HG02610 (cell line): Measurements from ENCODE around the gene DNAI1.
"Not testable (repeated sequence)": the region's sequence is repeated elsewhere in the genome, so short reads cannot be mapped to it uniquely, and the experiment has no call there.

Experiments
- ATAC-seq: cut with Tn5 transposase; IDR thresholded peaks from one replicate; pipeline ENCODE4 v1.9.1; 2021; ENCODE audit warnings: mild to moderate bottlenecking, moderate library complexity; ENCODE audit not compliant: unreplicated experiment

Gene DNAI1

DNA sequence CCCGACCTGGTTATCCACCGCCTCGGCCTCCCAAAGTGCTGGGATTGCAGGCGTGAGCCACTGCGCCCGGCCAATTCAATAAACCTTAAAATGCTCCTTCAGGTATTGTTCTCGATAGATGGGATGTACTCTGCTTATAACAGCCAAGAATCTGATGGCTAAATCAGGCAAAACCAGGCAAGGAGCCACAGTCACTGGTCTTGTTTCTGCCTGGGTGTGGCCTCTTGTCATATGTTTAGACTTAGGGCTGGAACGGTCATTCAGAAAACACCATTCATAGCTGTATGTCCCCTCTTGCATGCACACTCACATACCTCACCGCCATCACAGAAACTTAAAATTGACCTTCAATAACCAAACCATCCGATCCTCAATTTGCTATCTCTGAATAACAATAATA lies 8.0 kb upstream of the DNAI1 start:
- no peak for ATAC-seq

DNA sequence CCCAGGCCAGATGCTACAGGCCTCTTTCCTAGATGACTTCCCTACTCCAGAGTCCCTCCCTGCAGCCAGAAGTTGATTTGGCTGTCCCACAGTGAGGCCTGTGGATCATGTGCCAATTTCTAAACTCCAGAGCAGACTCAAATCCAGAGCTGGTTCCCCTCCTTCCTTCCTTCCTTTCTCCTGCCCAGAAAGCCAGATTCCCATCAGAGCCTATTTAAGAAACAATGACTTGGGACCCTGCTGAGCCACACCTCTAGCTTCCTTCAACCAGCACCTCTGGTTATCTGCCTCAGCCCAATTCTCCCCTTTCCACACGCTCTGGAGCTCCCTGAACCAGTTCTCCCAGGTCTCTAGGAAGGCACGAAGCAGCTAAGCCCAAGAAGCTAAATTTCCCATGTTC lies 7.5 kb upstream of the DNAI1 start:
- ATAC-seq: no peak

DNA sequence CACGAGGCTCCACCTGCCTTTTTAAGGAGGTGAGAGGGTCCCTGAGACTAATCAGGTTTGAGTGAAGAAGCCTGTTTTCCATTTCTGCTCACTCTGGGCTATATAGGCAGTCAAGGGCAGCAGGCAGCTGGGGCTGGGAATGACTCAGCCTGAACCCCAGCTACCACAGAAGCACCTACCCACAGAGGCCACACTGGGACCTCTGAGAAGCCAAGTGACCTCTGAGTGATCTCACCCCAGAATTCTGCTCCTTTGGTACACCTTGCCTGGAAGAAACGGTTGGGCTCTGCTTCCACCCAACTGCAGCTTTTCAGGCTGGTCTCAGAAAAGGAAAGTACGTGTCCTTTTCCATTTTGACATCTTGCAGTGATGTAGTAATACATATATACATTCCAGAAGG lies 7.1 kb upstream of the DNAI1 start:
- ATAC-seq: peak; percentile 83

DNA sequence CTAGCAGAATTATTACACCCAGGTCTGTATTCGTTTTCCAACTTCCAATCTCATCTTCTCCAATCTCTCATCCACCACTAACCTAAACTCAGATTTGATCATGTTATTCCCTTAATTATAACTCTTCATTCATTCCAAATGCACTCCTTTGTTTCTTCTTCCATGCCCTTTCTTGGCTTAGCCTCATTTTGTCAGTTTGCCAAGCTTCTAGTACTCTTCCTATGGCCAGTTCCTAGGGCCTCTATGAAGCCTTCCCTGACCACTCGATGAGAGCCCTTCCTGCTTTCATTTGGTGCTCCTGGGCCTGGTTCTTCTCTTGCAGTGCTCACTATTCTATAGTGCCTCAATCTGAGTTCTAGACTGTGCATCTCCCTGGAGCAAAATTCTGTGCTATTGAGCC lies 6.0 kb upstream of the DNAI1 start:
- ATAC-seq: no peak

DNA sequence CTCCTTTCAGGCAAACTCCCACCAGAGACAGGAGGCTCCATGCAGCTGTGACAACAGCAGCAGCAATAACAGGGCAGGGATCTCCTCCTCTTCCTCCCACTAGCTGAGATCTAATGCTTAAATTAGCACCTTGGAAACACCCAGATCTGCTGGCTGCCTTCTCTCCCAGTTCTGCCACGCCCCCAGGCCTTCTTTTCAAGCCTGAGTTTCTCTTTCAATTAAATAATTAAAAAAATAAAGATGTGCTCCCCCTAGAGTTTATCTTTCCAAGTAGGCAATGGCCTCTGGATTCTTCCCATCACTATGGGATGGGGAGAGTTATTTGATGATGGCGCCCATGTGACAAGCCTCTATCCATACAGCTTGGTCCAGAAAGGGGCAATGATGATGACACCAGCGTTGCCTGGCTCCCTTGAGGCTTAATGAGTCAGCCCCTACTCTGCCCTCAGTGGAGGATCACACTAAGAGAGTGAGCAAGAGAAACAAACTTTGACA lies 4.0 kb upstream of the DNAI1 start:
- ATAC-seq: no peak

DNA sequence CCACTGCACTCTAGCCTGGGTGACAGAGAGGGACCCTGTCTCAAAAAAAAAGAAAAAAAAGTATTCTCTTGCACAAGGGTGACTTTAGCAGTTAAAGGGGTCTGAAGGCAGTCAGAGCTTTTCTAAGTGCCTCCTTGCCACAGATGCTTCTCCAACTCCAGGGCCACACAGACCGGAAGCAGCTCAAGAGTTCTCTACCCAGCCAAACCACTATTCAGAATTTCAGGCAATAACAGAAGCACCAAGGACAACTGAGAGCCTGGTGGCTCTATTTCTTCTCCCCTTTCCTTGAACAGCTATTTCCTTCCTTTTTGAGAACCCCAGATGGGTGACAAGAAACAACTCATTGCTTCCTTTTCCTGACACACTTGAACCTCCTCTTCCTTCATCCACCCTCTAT lies 2.5 kb upstream of the DNAI1 start:
- no peak for ATAC-seq

DNA sequence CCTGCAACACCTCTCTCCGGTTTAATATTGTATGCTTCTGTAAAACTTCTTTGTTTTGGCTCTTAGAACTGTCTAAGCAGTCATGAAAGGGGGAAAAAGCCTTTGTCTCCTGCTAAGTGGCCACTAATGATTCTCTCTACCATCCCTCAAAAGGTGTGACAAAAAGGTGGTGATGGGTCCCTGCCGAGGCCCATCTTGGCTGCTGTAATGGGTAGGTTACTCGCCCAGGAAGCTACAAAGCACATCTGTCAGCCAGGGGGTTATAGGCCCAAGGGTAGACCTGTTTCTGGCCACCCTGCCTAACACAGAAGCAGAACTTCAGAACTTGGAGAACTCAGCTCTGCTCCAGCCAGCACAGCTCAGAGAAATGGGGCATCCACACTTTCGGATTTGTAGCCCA lies 1.9 kb upstream of the DNAI1 start:
- no peak for ATAC-seq

DNA sequence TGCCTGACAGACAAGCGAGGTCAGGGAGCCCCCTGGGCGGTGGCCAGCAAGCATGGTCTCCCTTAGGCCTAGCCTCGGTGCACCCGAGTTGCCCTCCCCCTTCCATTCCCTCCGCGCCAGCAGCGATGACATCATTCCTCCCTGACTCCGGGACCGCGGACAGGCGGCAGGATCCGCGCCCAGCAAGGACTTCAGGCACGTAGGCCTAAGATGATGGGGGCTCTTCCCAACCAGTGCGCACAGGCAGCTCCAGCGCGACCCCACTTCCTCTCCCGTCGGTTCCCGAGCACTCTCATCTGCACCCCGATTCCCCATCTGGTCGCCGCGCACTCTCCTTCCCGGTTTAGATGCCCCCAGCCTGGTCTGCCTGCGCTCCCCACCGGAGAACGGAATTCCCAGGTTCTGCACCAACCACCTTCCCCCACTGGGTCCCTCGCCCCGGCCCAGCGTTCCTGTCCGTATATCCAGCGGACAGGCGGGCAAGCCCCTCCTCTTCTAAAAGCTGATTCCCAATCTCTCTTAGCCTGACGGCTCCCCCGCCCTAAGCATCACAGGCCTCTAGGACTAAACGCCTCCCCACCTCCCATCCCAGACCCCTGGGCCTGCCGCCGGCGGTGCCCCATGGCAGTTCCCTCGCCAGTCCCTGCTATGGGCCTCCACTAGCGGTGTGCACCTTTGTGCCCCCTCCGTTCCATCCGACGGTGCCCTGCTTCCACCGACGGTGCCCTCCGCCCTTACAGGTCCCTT lies 1.2 kb upstream of the DNAI1 start:
- ATAC-seq: no peak

DNA sequence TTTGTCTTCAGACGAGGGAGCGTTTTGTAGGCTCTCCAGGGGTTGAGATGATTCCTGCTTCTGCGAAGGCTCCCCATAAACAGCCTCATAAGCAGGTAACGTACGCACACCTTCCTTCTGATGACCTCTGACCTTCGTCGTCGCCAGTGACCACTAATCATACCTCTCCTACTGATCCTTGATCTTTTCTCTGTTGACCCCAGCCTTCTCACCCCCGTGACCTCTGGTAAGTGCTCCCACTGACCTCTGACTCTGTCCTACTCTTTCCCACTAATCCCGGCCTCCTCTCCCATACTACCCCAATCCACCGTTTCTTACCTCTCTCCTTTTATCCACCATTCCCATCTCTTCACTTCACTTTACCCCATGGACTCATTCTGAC lies 345 bp downstream of the DNAI1 start:
- ATAC-seq: no peak

DNA sequence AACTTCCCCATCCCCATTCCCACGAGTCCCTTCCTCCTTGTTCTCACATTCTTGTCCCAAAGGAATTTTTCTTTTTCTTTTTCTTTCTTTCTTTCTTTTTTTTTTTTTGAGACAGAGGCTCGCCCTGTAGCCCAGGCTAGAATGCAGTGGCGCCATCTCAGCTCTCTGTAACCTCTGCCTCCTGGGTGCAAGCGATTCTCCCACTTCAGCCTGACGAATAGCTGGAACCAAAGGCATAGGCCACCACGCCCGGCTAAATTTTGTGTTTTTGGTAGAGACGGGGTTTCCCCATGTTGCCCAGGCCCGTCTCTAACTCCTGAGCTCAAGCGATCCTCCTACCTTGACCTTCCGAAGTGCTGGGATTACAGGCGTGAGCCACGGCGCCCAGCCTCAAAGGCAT lies 751 bp downstream of the DNAI1 start:
- no peak for ATAC-seq

DNA sequence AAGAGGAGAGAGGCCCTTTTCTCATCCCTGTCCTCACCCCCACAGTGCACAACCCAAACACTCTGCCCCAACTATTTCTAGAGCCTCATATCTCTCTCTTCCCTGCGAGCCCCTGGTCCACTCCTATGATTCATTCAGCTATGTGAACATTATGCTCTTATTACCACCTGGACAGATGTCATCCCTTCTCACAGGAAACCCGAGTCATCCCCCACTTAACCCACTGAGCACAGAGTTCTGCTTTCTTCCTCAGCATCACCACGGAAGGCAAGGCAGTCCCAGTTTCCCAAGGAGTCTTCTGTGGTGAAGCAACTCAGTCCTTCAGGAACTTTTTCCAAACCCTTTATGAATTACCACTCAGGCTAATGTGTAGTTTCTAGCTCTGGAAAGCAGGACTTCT lies 1.3 kb downstream of the DNAI1 start:
- no peak for ATAC-seq

DNA sequence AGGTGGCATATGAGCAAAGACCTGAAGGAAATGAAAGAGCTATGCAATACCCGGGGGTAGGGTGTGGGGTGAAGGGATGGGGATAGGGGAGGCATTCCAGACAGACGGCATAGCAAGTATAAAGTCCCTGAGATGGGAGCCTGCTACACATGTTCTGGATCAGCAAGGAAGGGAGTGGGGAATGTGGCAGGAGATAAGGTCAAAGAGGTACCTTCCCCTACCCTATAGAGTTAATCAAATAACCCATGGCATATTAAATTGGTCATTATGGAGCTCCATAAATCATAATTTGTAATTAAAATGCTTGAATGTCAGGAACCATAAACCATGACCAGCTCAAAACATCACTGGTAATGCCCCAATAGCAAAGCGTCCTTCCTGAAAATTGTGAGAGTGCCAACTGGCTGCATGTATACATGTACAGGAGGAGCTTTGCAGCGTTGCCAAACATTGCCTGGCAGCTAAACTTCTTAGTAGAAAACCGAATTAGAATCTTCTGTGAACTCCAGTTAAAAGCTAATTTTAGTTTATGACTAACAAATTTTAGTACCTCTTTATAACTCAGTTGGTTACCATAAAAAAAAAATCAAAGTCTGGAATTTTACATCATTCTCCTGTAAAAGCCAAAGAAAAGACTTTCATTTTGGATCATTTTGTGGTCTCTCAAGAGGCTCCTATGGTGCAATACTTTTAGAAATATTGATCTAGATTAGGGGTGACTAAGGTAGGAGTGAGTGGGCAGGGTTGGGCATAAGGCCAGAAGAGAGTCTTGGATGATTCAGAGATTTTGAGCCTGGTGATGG lies 4.7 kb downstream of the DNAI1 start:
- ATAC-seq: no peak

DNA sequence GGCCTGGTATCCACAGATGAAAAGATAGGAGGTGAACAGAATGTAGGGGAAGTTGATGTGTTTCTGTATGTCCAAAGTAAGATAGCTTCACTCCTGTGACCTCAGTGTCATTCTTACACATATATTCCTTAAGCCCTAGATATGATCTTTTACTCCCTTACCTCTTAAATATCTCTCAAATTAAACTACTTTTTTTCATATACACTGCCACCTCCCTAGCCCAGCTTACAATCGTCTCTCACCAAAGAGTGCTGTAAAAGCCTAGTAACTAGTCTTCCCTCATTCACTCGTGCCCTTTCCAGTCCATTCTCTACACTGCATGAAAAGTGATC lies 5.3 kb downstream of the DNAI1 start:
- ATAC-seq: no peak

DNA sequence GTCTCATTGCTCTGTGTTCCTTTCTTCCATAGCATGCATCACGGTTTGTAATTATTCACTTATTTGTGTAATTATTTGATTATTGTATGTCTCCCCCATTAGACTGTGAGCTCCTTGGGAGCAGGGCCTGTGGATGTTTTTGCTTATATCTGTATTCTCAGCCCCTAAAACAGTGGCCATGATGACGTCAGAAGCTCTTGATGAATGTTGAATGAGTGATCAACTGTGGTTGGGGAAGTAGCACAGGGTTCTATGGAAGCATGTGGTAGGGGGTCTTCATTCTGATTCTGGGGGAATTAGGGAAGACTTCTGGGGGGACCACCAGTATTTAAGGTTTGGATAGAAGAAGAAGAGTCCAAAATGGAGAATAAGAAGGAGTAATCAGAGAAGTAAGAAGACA lies 6.0 kb downstream of the DNAI1 start:
- no peak for ATAC-seq

DNA sequence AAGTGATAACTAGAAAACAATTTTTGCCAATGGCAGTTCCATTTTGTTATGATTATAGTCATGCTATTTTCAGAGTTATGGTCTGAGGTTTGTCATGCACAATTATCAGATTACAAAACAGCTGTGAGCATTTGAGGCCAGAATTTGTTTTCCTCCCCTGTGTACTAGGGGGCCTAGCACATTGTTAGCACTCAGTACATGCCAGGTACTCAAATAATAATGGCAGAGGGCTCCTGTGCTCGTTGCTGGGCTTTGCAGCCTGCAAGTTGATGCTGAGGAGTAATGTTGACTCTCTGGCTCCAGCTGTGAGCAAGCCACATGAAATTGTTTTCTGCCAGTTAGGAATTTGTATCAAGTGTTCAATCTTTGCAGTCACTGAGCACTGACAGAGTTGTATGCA lies 6.9 kb downstream of the DNAI1 start:
- no peak for ATAC-seq

DNA sequence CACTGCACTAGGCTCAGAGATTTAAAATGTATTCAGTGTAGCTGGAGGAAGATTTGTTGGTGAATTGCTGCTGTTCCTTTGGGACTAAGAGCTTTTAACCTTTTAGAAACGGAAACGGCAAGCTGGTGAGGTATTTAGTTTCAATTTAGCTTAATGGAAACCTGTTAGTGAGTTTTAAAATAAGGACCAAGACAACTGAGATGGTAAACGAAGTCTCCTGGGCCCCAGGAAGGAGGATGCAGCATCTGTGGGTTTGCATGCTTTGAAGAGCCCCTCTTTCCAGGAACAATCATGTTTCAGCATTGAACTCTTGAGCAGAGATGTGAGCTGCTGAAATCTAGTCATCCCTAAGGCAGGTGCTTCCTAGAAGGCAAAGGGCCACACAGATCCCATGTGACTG lies 16.5 kb downstream of the DNAI1 start:
- no peak for ATAC-seq

DNA sequence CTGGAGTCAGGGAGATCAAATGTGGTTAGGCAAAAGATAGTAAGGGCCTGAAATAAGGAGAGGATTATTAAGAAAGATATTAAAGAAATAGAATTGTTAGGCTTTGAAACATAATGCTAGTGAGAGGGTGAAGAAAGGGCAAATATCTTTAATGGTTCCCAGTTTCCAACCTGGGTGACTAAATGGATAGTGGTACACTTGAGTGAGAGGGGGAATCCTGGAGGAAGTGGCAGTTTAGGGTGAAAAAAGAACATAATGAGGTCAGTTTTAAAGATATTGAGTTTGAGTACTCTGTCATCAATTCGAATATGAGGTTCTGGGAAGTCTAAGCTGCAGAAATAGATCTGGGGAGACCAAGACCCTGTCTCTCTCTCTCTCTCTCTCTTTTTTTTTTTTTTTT lies 18.9 kb downstream of the DNAI1 start:
- ATAC-seq: no peak

DNA sequence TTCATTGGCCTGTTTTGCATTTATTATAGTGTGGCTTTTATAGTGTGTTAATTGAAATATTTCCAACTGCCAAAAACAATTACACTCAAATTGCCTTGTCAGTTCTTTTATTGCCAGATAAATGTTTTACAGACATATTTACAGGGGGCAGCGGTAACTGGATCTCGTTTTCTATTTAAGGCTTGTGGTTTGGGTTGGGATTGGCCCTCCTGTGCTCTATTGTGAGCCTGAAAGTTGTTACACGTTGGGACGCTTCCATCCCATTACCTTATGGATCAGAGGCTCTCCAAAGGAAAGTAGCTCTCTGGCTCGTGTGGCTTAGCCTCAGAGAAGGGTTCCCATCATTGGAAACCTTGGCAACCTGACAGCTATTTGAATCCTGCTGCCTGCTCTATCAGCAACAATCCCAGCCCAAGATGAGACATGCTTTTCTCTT lies 20.8 kb downstream of the DNAI1 start:
- no peak for ATAC-seq

DNA sequence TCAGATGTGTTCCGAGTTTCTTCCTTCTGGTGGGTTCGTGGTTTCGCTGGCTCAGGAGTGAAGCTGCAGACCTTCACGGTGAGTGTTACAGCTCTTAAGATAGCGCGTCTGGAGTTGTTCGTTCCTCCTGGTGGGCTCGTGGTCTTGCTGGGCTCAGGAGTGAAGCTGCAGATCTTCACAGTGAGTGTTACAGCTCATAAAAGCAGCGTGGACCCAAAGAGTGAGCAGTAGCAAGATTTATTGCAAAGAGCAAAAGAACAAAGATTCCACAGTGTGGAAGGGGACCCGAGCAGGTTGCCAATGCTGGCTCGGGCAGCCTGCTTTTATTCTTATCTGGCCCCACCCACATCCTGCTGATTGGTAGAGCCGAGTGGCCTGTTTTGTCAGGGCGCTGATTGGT lies 23.0 kb downstream of the DNAI1 start:
- ATAC-seq: not testable (repeated sequence)

DNA sequence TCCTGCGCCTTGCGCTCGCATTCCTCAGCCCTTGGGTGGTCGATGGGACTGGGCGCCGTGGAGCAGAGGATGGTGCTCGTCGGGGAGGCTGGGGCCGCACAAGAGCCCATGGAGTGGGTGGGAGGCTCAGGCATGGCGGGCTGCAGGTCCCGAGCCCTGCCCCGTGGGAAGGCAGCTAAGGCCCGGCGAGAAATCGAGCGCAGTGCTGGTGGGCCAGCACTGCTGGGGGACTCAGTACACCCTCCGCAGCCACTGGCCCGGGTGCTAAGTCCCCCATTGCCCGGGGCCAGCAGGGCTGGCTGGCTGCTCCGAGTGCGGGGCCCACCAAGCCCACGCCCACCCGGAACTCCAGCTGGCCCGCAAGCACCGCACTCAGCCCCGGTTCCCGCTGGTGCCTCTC lies 24.1 kb downstream of the DNAI1 start:
- not testable (repeated sequence) for ATAC-seq

DNA sequence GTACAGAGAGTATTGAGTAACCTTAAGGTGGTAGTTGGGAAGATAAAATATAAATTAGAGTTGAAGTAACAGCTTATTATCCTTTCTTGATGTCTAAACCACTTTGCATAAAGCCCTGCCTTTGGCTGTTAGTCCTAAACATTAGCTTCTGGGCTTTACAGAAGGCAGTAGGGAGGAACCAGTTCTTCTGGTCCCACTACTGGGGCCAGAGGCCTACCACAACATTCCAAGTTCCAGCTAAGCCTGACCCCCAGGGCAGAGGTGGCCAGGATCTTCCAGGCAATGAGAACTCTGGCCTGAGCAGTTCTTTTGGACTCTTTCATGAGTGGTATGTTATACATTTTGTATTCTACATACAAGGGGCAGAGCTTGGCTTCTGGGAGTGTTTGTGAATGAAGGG lies 26.1 kb downstream of the DNAI1 start:
- no peak for ATAC-seq

DNA sequence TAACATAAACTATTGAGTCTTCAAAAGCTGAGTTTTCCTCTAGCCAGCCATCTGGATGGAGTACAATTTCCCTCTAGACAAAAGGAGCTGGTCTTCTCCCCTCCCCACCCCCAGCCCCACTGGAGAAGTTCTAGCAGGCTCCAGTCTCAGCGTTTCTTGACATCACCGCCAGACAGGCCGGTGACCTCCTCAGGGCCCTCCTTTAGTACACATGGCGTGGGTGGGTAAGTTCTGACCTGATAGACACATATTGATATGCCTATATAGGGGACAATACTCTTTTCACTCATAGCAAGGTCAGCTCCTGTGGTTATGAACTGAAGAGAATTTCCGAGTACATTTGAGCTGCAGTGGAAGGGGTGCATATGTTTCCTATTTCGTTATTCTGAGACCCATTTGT lies 27.2 kb downstream of the DNAI1 start:
- no peak for ATAC-seq

DNA sequence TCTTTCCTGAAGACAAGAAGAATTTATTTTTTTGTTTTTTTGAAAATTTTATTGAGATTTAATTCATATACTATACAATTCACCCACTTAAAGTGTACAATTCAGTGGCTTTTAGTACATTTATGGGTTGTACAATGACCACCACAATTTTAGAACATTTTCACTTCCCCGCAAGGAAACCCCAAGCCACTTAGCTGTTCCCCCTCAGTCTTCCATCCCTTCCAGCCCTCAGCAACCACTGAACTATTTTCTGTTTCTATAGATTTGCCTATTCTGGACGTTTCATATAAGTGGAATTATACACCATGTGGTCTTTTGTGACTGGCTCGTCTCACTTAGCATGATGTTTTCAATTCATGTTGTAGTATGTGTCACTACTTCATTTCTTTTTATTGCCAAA lies 28.0 kb downstream of the DNAI1 start:
- no peak for ATAC-seq
